GM19468 (cell line): Measurements from ENCODE around the gene TMEM219.
"Not testable (repeated sequence)": the region's sequence is repeated elsewhere in the genome, so short reads cannot be mapped to it uniquely, and the experiment has no call there.

ENCODE experiments used
- ATAC-seq: cut with Tn5 transposase; IDR thresholded peaks from one replicate; pipeline ENCODE4 v1.9.1; 2021; ENCODE audit warnings: mild to moderate bottlenecking, moderate library complexity, moderate number of reproducible peaks; ENCODE audit not compliant: unreplicated experiment; ENCODE audit errors: extremely low read depth

Gene TMEM219

GRCh38 chr16:29950806-29951461 lies 10.9 kb upstream of the TMEM219 start:
- no peak for ATAC-seq

- no peak for ATAC-seq
Observed at GRCh38 chr16:29951625-29952365, 10.1 kb upstream of the TMEM219 start.

GRCh38 chr16:29958756-29959155 lies 3.1 kb upstream of the TMEM219 start:
- ATAC-seq = no peak

GRCh38 chr16:29959293-29959692 lies 2.6 kb upstream of the TMEM219 start:
- no peak for ATAC-seq

GRCh38 chr16:29959821-29960220 lies 2.1 kb upstream of the TMEM219 start:
- ATAC-seq = not testable (repeated sequence)

- no peak for ATAC-seq
Observed at GRCh38 chr16:29961127-29961478, 776 bp upstream of the TMEM219 start.

GRCh38 chr16:29962344-29962994 lies 590 bp downstream of the TMEM219 start:
- no peak for ATAC-seq

GRCh38 chr16:29963021-29963743 lies 1.3 kb downstream of the TMEM219 start:
- no peak for ATAC-seq

GRCh38 chr16:29968205-29968604 lies 6.3 kb downstream of the TMEM219 start:
- no peak for ATAC-seq

GRCh38 chr16:29971304-29971703 lies 9.4 kb downstream of the TMEM219 start:
- no peak for ATAC-seq

GRCh38 chr16:29972500-29972899 lies 10.6 kb downstream of the TMEM219 start:
- ATAC-seq = no peak

- no peak for ATAC-seq
Observed at GRCh38 chr16:29972992-29973383, 11.1 kb downstream of the TMEM219 start.

GRCh38 chr16:29973384-29974246 lies 11.7 kb downstream of the TMEM219 start, which contains the start of gene TAOK2:
Gene TAOK2, plus strand, starts transcription at chr16:29973868. Its CDS starts 3,905 bp downstream, at chr16:29977773.
- peak; percentile 95 for ATAC-seq

GRCh38 chr16:29974291-29975133 lies 12.6 kb downstream of the TMEM219 start:
- no peak for ATAC-seq

- ATAC-seq = no peak
Observed at GRCh38 chr16:29975134-29975538, 13.3 kb downstream of the TMEM219 start.

GRCh38 chr16:29975811-29976511 lies 14.1 kb downstream of the TMEM219 start:
- ATAC-seq = no peak

- no peak for ATAC-seq
Observed at GRCh38 chr16:29977063-29977825, 15.4 kb downstream of the TMEM219 start.

- no peak for ATAC-seq
Observed at GRCh38 chr16:29978081-29978480, 16.2 kb downstream of the TMEM219 start.
